Liver (tissue), 3 donors: Measurements from ENCODE around the gene PLEKHA5.

Source experiments
- CTCF ChIP-seq: fragments of 150-350 bp; IDR thresholded peaks from 2 replicates; pipeline ENCODE4 v1.5.1; 2017; ENCODE audit warnings: improper control_type of control experiment, low read depth, low read length; ENCODE audit not compliant: missing input control
- FOXA2 ChIP-seq: IDR thresholded peaks from 2 replicates; pipeline ENCODE4 v1.6.1; 2016; ENCODE audit warnings: antibody characterized with exemption
- HNF4A ChIP-seq, 2 donors: conservative IDR thresholded peaks; 2 replicates each; pipeline ENCODE4 v1.6.1; 2016; ENCODE audit warnings: antibody characterized with exemption in 2 of 2, mild to moderate bottlenecking in 2 of 2
- JUND ChIP-seq, 2 donors: IDR thresholded peaks; 2 replicates each; pipeline ENCODE4 v1.6.1; 2016; ENCODE audit warnings: antibody characterized with exemption in 2 of 2
- NR2F2 ChIP-seq: IDR thresholded peaks from 2 replicates; pipeline ENCODE4 v1.6.1; 2016; ENCODE audit warnings: antibody characterized with exemption
- RAD21 ChIP-seq, 2 donors: IDR thresholded peaks; 2 replicates each; pipeline ENCODE4 v1.6.1; 2016; ENCODE audit warnings: antibody characterized with exemption in 2 of 2, mild to moderate bottlenecking in 2 of 2
- RXRA ChIP-seq, 2 donors: IDR thresholded peaks; 2 replicates each; pipeline ENCODE4 v1.6.1; 2017 to 2018; ENCODE audit warnings: antibody characterized with exemption in 2 of 2, mild to moderate bottlenecking in 1 of 2
- SP1 ChIP-seq: IDR thresholded peaks from 2 replicates; pipeline ENCODE4 v1.6.1; 2018; ENCODE audit warnings: antibody characterized with exemption, mild to moderate bottlenecking
- TAF1 ChIP-seq: conservative IDR thresholded peaks from 2 replicates; pipeline ENCODE4 v1.6.1; 2016; ENCODE audit warnings: antibody characterized with exemption, mild to moderate bottlenecking
- YY1 ChIP-seq: IDR thresholded peaks from 2 replicates; pipeline ENCODE4 v1.6.1; 2016; ENCODE audit warnings: antibody characterized with exemption, mild to moderate bottlenecking
- TF ChIP-seq, protein P1 (sequence below): IDR thresholded peaks from 2 replicates; pipeline ENCODE4 v1.6.1; 2016; ENCODE audit warnings: antibody characterized with exemption, mild to moderate bottlenecking
- TF ChIP-seq, protein P2 (sequence below): IDR thresholded peaks from 2 replicates; pipeline ENCODE4 v1.6.1; 2016; ENCODE audit warnings: antibody characterized with exemption
- TF ChIP-seq, protein P3 (sequence below): IDR thresholded peaks from 2 replicates; pipeline ENCODE4 v1.6.1; 2016; ENCODE audit warnings: antibody characterized with exemption
- donor health status: healthy.
- donor health status: healthy.

- TF ChIP-seq, protein P1, sequence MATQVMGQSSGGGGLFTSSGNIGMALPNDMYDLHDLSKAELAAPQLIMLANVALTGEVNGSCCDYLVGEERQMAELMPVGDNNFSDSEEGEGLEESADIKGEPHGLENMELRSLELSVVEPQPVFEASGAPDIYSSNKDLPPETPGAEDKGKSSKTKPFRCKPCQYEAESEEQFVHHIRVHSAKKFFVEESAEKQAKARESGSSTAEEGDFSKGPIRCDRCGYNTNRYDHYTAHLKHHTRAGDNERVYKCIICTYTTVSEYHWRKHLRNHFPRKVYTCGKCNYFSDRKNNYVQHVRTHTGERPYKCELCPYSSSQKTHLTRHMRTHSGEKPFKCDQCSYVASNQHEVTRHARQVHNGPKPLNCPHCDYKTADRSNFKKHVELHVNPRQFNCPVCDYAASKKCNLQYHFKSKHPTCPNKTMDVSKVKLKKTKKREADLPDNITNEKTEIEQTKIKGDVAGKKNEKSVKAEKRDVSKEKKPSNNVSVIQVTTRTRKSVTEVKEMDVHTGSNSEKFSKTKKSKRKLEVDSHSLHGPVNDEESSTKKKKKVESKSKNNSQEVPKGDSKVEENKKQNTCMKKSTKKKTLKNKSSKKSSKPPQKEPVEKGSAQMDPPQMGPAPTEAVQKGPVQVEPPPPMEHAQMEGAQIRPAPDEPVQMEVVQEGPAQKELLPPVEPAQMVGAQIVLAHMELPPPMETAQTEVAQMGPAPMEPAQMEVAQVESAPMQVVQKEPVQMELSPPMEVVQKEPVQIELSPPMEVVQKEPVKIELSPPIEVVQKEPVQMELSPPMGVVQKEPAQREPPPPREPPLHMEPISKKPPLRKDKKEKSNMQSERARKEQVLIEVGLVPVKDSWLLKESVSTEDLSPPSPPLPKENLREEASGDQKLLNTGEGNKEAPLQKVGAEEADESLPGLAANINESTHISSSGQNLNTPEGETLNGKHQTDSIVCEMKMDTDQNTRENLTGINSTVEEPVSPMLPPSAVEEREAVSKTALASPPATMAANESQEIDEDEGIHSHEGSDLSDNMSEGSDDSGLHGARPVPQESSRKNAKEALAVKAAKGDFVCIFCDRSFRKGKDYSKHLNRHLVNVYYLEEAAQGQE, result no peak
- TF ChIP-seq CTCF (no peak), TAF1 (no peak), RAD21 (IDR thresholded peaks at IDR 0.05) (no peak), NR2F2 (no peak), RXRA (IDR thresholded peaks at IDR 0.05) (no peak), SP1 (no peak), JUND (IDR thresholded peaks at IDR 0.05) (no peak), YY1 (no peak), HNF4A (conservative IDR thresholded peaks at IDR 0.05) (no peak), FOXA2 (no peak)
- TF ChIP-seq, protein P2, sequence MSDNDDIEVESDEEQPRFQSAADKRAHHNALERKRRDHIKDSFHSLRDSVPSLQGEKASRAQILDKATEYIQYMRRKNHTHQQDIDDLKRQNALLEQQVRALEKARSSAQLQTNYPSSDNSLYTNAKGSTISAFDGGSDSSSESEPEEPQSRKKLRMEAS, result no peak
- TF ChIP-seq, protein P3, sequence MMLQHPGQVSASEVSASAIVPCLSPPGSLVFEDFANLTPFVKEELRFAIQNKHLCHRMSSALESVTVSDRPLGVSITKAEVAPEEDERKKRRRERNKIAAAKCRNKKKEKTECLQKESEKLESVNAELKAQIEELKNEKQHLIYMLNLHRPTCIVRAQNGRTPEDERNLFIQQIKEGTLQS, result no peak
Measured at GRCh38 chr12:19139615-19140194, 10.2 kb downstream of the PLEKHA5 start.
